ENCODE data around the gene SPG7. TPM values are rescaled to one million over a fixed set of nuclear protein-coding genes. Genes with fewer than 3 reads are reported as not detected.

Gene SPG7
- total RNA-seq, 1 donor from 2014 or later, result 99.5 TPM

DNA sequence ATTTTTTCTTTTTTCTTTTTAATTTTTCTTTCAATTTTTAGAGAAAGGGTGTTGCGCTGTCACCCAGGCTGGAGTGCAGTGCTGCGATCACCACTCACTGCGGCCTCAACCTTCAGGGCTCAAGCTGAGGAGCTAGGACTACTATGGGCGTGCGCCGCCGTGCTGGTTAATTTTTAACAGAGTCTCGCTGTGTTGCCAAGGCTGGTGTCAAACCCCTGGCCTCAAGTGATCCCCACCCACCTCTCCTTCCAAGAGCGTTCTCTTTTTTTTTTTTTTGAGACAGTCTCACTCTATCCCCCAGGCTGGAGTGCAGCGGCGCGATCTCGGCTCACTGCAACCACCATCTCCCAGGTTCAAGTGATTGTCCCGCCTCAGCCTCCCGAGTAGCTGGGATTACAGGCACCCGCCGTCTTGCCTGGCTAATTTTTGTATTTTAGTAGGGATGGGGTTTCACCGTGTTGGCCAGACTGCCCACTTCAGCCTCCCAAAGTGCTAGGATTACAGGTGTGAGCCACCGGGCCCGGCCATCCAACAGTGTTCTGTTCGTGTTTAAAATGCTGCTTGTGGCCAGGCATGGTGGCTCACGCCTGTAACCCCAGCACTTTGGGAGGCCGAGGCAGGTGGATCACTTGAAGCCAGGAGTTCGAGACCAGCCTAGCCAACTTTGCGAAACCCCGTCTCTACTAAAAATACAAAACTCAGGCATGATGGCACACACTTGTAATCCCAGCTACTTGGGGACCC, 37.8 kb downstream of the SPG7 start:
- no peak for DNase-seq (ENCODE audit: low read depth, low spot score)

DNA sequence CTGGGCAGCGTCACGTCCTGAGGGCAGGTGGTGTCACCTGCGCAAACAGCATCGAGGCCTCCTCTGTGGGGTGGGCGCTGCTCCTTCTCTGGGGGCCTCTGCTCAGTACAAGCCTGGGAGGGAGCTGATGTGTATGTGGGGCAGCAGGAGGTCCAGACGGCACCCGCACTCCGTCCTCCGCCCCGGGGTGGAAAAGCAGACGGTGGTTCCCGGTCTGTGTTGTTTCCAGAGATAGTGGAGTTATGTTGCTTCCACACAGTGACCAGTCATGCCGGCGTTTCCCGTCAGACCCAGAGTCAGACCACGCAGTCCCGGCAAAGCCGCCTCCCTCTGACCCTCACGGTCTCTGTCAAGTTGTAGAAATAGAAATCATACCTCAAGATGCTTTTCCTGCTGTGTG, 38.6 kb downstream of the SPG7 start:
- no peak for DNase-seq (ENCODE audit: low read depth, low spot score)

DNA sequence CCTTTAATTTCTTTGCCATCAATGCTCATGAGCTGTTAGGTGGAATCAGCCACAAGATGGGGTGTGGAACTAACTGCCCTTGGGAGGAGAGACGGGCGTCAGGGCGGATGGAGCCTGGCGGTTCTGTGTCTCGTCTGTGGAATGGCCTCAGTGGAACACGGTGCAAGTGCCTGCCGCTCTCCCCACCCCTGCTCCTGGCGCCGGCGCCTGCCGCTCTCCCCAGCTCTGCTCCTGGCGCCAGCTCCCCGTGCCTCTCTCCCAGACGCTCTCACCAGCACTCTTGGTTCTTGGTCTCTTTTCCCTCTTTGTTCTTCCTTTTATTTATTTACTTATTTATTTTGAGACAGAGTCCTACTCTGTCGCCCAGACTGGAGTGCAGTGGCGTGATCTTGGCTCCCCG, 39.1 kb downstream of the SPG7 start:
- DNase-seq (ENCODE audit: low read depth, low spot score), result no peak

DNA sequence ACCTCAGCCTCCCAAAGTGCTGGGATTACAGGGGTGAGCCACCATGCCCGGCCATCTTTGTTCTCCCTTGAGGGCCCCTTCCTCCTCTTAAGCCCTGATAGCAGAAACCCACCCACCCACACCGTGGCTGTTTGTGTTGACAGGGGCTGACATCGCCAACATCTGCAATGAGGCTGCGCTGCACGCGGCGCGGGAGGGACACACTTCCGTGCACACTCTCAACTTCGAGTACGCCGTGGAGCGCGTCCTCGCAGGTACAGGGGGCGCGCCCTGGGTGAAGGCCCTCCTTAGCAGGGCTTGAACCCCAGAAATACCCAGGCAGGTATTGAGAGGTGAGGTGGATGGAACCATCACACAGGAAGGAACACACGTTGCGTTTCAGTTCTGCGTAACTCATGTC, 39.7 kb downstream of the SPG7 start:
- no peak for DNase-seq (ENCODE audit: low read depth, low spot score)

DNA sequence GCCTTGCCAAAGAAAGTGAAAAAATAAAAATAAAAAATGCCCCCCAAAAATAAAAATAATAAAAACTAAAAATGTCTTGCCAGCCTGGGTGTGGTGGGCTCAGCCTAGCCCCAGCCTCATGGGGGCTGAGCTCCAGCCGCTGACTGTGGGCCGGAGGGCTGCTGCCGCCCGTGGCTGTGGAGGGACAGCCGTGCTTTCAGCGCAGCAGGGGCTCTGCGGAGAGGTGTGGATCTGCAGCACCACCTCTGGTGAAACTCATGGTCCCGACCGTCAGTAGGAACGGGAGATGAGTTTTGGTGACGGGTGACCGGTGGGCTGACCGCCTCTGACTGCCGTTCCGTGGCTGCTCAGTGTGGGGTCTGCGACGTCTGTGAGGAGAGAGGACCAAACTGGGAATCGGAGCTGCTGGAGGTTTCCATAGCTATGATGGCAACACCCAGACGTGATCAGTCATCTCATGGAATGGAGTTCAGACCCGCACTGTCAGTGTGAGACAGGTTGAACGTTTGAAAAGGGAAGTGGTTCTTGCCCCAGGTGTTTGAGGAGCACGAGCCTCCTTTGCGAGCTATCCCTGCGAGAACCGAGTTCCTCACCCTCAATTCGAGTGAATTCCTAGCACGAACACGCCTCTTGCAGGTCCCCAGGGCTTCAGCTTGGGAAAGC, 40.3 kb downstream of the SPG7 start:
- DNase-seq (ENCODE audit: low read depth, low spot score), result no peak

DNA sequence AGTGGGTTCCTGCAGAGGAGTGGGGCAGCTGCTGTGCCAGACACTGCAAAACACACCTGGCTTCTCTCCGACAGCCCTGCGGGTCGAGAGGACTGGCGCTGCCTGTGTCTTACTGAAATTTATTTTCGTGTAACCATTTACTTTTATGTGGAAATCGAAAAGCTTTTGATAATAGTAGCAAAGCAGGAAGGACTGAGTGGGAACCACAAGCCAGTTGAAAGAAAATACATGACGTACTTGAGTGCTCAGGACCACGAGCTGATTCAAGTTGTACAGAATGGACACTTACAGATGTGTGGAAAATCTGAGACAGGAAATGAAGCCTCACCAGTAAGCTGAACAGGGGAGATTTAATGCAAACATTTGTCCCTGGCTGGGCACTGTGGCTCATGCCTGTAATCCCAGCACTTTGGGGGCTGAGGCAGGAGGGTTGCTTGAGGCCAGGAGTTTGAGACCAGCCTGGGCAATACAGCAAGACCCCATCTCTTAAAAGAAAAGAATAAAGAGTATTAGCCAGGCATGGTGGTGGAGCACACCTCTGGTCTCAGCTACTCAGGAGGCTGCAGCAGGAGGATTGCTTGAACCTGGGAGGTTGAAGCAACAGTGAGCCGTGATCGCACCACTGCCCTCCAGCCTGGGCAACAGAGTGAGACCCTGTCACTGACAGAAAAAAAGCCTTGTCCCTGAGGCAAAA, 41.0 kb downstream of the SPG7 start:
- DNase-seq (ENCODE audit: low read depth, low spot score), result no peak

DNA sequence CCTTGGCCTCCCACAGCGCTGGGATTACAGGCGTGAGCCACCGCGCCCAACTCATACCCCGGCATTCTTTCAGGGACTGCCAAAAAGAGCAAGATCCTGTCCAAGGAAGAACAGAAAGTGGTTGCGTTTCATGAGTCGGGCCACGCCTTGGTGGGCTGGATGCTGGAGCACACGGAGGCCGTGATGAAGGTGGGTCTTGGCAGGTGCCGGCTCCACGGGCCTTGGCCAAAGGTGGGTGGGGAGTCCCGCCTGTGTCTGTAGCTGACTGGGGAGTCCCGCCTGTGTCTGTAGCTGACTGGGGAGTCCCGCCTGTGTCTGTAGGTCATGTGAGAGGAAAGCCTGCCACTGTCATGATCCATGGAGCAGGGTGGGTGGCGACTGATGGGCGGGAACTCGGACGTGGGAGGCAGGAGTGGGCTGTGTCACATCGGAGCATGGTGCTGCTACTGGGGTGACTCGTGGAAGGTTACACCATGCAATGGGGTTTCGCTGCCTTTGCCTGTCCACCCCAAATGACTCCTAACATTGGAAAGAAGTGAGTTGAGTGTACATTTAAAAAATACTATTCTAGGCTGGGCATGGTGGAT, 42.3 kb downstream of the SPG7 start:
- DNase-seq (ENCODE audit: low read depth, low spot score), result no peak

DNA sequence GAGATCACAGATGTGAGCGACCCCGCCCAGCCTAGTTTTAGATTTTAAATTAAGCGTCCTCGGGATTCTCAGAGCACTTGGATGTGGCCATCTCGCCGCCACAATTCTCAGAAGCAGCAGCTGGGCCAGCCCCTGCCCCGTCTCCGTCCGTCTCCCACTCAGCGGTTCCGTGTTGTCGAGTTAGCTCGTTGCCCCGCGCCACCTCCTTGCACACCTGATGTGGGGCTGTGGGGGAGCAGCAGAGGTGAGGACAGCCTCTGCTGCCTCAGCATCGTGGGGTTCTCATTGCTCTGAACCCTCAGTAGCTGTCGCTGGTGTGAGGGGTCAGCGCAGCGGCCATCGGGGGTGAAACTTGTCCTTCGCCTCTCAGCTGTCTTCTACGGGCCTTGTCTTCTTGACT, 44.1 kb downstream of the SPG7 start:
- DNase-seq (ENCODE audit: low read depth, low spot score), result no peak

DNA sequence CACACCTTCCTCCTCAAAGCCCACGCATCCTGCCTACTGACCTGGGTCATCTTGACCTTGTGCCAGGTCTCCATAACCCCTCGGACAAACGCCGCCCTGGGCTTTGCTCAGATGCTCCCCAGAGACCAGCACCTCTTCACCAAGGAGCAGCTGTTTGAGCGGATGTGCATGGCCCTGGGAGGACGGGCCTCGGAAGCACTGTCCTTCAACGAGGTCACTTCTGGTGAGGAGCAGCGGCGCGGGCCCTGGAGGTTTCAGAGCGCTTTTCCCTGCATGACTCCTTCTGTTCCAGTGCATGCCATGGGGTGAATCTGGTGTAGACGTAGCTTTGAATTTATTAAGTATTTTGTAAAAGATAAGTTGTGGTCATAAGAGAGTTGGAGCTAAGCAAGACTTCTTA, 44.7 kb downstream of the SPG7 start:
- DNase-seq (ENCODE audit: low read depth, low spot score), result no peak

DNA sequence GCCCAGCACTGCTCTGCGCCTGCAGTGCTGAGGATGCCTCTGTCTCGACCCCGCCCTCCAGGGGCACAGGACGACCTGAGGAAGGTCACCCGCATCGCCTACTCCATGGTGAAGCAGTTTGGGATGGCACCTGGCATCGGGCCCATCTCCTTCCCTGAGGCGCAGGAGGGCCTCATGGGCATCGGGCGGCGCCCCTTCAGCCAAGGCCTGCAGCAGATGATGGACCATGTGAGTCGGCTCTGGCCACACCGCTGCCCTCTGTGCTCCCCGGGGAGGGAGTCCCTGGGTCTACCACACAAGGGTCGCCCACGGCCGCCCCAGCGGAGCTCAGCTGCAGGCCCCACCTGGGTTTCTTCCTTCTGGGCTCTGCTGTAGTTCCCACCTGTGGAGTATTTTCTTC, 45.5 kb downstream of the SPG7 start:
- DNase-seq (ENCODE audit: low read depth, low spot score), result no peak

DNA sequence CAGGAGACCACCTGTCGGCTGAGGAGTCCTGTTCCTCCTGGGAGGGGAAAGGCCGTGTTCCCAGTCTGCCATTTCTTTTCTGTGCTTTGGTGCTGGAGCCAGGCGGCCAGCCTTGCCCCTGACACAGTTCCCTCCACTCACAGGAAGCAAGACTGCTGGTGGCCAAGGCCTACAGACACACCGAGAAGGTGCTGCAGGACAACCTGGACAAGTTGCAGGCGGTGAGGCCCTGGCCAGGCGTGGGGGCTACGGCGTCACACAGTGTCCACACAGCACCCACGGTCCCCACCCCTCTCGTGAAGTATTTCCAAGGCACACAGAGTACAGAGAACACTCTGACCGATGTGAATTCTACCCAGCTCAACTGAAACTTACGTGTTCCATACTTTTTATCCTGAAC, 46.1 kb downstream of the SPG7 start:
- no peak for DNase-seq (ENCODE audit: low read depth, low spot score)

DNA sequence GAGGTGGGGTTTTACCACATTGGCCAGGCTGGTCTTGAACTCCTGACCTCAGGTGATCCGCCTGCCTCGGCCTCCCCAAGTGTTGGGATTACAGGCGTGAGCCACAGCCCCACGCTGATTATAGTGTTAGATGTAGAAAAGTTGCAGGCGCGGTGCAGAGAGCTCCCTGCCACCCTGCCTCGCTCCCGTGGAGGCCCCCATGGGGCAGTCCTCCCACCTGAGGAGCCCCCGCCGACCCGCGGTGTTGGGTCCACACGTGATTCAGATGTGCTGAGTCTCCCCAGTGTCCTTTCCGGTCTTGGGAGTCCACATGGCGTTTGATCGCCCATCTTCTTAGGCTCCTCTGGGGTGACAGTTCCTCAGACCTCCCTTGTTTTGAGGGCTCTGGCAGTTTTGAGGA, 47.1 kb downstream of the SPG7 start:
- DNase-seq (ENCODE audit: low read depth, low spot score), result no peak

DNA sequence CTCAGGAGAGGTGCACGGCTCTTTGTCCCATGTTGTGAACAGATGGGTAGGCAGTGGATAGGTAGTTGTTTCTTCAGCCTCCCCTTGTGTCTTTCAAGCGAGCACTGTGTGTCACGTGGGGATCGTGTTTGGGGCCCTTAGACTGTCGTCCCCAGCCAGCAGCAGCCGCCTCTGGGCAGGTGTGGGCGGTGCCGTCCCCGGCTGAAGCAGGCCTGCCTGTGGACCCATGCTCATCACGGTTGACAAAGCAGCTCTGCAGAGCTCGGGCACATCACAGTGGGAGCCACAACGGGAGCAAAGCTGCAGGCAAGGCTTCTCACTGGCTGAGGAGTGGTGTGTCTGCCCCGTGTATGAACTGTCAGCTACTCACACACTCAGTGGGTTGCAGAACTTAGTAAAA, 47.6 kb downstream of the SPG7 start:
- no peak for DNase-seq (ENCODE audit: low read depth, low spot score)

DNA sequence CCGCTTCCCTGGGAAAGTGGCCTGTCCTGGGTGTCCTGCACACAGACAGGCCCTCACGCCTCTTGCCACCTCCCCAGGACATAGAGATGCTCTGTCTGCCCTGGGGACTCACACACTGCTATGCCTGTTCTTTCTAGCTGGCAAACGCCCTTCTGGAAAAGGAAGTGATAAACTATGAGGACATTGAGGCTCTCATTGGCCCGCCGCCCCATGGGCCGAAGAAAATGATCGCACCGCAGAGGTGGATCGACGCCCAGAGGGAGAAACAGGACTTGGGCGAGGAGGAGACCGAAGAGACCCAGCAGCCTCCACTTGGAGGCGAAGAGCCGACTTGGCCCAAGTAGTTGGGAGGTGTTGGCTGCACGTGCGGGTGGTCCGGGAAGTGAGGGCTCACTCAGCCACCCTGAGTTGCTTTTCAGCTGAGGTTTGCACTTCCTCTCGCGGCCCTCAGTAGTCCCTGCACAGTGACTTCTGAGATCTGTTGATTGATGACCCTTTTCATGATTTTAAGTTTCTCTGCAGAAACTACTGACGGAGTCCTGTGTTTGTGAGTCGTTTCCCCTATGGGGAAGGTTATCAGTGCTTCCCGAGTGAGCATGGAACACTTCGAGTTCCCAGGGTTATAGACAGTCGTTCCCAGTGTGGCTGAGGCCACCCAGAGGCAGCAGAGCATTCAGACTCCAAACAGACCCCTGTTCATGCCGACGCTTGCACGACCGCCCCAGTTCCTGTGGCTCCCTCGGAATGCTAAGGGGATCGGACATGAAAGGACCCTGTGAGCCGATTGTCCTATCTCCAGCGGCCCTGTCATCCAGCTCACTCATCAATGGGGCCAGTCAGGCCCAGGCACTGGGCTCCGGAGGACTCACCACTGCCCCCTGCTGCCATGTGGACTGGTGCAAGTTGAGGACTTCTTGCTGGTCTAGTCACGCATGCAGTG, 48.8 kb downstream of the SPG7 start:
- peak; percentile 55 for DNase-seq (ENCODE audit: low read depth, low spot score)

DNA sequence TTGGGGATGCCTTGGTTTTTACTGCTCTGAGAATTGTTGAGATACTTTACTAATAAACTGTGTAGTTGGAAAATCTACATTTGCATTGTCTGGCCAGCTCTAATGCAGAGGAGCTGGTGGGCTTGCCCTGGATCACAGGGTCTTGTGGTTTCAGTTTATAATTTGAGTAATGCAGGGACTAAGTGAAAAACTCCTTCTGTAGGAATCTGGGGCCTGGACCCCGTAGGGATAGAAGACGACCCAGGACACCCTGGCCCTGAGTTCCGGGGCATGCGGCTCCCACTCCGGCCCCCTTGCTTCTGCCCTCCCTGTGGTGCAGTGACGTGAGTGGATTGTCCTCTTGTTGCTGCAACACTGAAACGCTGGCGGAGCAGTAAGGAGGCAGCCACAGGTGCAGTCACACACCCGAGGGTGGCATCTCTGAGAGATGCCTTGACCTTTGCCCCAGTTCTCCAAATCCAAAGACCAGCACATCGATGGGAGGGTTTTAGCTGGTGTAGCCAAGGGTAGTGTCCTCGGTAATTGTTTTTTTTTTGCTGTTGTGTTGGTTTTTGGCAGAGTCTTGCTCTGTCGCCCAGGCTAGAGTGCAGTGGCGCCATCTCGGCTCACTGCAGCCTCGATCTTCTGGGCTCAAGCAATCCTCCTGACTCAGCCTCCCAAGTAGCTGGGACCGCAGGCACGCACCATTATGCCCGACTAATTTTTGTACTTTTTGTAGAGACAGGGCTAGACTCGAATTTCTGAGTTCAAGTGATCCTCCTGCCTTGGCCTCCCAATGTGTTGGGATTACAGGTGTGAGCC, 49.7 kb downstream of the SPG7 start:
- no peak for DNase-seq (ENCODE audit: low read depth, low spot score)

DNA sequence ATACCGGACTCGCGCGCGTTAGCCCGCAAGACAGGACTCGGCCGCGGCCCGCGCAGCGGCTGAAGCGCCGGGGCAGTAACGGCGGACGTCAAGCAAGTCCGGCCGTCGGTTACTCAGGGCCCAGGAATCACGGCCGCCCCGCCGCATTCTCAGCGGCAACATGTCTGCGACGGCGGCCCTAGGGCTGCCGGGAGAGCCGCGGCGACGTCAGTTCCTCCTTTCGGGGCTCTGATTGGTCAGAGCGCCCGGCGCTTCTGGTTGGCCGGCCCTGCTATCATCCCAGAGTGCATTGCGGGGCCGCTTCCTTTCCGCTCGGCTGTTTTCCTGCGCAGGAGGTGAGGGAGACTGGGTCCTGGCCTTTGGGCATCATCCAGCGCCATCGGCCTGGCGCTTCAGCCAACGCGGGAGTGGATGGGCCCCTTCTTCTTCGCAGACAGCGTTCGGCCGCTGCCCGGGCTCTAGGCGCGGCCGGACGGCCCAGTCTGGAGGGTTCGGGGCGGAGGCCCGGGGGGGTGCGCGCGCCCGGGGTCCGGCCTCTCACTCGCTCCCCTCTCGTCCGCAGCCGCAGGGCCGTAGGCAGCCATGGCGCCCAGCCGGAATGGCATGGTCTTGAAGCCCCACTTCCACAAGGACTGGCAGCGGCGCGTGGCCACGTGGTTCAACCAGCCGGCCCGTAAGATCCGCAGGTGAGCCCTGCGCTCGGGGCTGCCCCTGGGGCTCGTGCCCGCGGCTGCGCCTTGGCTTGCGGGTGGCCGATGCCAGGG, 52.4 kb downstream of the SPG7 start, which contains the start of gene RPL13:
Gene RPL13 (plus strand): TSS at position 305 of the 764 bp plus-strand sequence. CDS start 278 bp downstream, at position 583.
- DNase-seq (ENCODE audit: low read depth, low spot score), result peak; percentile 80

DNA sequence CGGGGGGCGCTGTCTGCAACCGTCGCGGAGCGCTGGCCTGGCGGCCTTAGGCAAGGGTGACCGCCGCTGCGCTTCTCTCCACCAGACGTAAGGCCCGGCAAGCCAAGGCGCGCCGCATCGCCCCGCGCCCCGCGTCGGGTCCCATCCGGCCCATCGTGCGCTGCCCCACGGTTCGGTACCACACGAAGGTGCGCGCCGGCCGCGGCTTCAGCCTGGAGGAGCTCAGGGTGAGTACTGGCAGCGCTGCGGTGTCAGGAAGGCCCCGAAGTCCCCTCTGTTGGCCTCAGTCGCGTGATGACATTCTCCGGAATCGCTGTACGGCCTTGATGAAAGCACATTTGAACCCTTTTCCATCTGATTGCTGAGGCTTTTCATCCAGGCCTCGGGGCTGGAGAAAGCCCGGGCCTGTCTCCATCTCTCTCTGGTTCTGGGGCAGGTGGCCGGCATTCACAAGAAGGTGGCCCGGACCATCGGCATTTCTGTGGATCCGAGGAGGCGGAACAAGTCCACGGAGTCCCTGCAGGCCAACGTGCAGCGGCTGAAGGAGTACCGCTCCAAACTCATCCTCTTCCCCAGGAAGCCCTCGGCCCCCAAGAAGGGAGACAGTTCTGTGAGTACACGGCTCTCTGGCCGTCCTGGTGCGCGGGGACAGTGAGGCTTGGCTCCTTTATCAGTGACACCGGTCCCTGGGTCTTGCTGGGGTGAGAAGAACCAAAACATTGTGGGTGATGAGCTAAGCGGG, 53.1 kb downstream of the SPG7 start:
- no peak for DNase-seq (ENCODE audit: low read depth, low spot score)

DNA sequence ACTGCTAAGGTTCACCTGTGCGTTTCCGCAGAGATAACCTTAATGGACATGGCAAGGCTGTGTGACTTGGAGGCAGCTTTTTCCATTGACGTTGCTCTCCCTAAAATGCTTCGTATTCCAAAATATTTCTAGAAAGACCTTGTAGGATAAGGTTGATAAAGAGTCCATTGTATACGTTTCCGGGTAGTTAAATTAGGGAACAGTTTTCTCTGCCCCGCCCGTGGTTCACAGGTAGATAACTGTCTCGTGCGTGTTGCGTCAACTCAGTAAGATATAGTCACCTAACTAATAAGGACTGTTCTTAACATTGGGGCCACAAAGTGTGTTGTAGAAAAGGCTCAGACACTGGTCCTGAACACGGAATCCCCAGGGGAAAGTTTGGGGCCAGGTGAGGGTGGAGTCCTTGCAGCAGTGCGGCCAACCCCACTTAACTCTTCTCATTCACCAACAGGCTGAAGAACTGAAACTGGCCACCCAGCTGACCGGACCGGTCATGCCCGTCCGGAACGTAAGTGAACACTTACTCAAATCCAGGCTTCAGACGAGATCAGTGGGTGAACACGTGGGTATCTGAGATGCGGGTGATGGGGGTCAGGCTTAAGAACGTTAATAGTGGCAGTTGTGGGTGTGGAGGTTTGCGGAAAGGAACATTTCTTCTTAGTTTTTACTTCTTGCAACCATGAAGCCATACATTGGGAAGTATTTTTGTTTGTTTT, 53.8 kb downstream of the SPG7 start:
- no peak for DNase-seq (ENCODE audit: low read depth, low spot score)
